H9 (cell line): ENCODE data around the gene LRP8. TPM values are rescaled to one million over a fixed set of nuclear protein-coding genes. Genes with fewer than 3 reads are reported as not detected.
A peak's percentile ranks its signal among the peaks of the same experiment; 100 is the strongest.

Experiments used
- DNase-seq: peaks from one replicate; pipeline ENCODE4 v3.0.0-alpha.2; 2017
- H2AFZ ChIP-seq: one replicate; pipeline ENCODE4 v1.6.1; 2013; ENCODE audit warnings: mild to moderate bottlenecking, low read length, control low read depth, moderate library complexity
- H2AK5ac ChIP-seq: 2 replicates; pipeline ENCODE4 v1.6.1; 2013; ENCODE audit warnings: low read length, control low read depth, mixed read lengths; ENCODE audit not compliant: insufficient read length
- H2BK120ac ChIP-seq: one replicate; pipeline ENCODE4 v1.6.1; 2013; ENCODE audit warnings: low read depth, mild to moderate bottlenecking, low read length, control low read depth, inconsistent platforms; ENCODE audit not compliant: poor library complexity, severe bottlenecking
- H2BK12ac ChIP-seq: 2 replicates; pipeline ENCODE4 v1.6.1; 2013; ENCODE audit warnings: low read length, control low read depth, mixed read lengths, low read depth; ENCODE audit not compliant: insufficient read length
- H2BK15ac ChIP-seq: 2 replicates; pipeline ENCODE4 v1.6.1; 2013; ENCODE audit warnings: low read depth, low read length, control low read depth
- H2BK20ac ChIP-seq: one replicate; pipeline ENCODE4 v1.6.1; 2013; ENCODE audit warnings: low read depth, mild to moderate bottlenecking, low read length, control low read depth, inconsistent platforms; ENCODE audit not compliant: poor library complexity, severe bottlenecking
- H2BK5ac ChIP-seq: 2 replicates; pipeline ENCODE4 v1.6.1; 2013; ENCODE audit warnings: low read length, control low read depth, mixed read lengths; ENCODE audit not compliant: insufficient read length
- H3K14ac ChIP-seq: 2 replicates; pipeline ENCODE4 v1.6.1; 2013; ENCODE audit warnings: low read length, control low read depth; ENCODE audit not compliant: insufficient read depth
- H3K18ac ChIP-seq: 2 replicates; pipeline ENCODE4 v1.6.1; 2013; ENCODE audit warnings: low read depth, mild to moderate bottlenecking, mixed read lengths, low read length, control low read depth; ENCODE audit not compliant: insufficient read length
- H3K23ac ChIP-seq: 2 replicates; pipeline ENCODE4 v1.6.1; 2013; ENCODE audit warnings: low read length, control low read depth, mixed read lengths, low read depth; ENCODE audit not compliant: insufficient read length
- H3K23me2 ChIP-seq: 2 replicates; pipeline ENCODE4 v1.6.1; 2013; ENCODE audit warnings: low read depth, mild to moderate bottlenecking, mixed read lengths, low read length, control low read depth; ENCODE audit not compliant: insufficient read length, poor library complexity, severe bottlenecking
- H3K27ac ChIP-seq: 2 replicates; pipeline ENCODE4 v1.5.1; 2013; ENCODE audit warnings: low read length, control low read depth, mixed read lengths, low read depth; ENCODE audit not compliant: insufficient read length
- H3K27me3 ChIP-seq: 2 replicates; pipeline ENCODE4 v1.6.1; 2013; ENCODE audit warnings: low read length, control low read depth, inconsistent platforms; ENCODE audit not compliant: insufficient read depth
- H3K4ac ChIP-seq: 2 replicates; pipeline ENCODE4 v1.6.1; 2013; ENCODE audit warnings: low read depth, mild to moderate bottlenecking, control low read depth, inconsistent platforms, low read length, moderate library complexity
- H3K4me1 ChIP-seq: 2 replicates; pipeline ENCODE4 v1.6.1; 2013; ENCODE audit warnings: low read length, control low read depth, inconsistent platforms; ENCODE audit not compliant: insufficient read depth
- H3K4me2 ChIP-seq: 2 replicates; pipeline ENCODE4 v1.6.1; 2013; ENCODE audit warnings: low read length, control low read depth, mixed read lengths; ENCODE audit not compliant: insufficient read length, insufficient read depth
- H3K56ac ChIP-seq: 2 replicates; pipeline ENCODE4 v1.6.1; 2013; ENCODE audit warnings: low read depth, mild to moderate bottlenecking, mixed read lengths, low read length, control low read depth; ENCODE audit not compliant: insufficient read length
- H3K79me1 ChIP-seq: 2 replicates; pipeline ENCODE4 v1.6.1; 2013; ENCODE audit warnings: low read depth, mild to moderate bottlenecking, moderate library complexity, low read length, control low read depth, inconsistent platforms; ENCODE audit not compliant: insufficient read depth, poor library complexity, severe bottlenecking
- H3K79me2 ChIP-seq: 2 replicates; pipeline ENCODE4 v1.6.1; 2013; ENCODE audit warnings: low read length, control low read depth, inconsistent platforms; ENCODE audit not compliant: insufficient read depth
- H3K9ac ChIP-seq: 2 replicates; pipeline ENCODE4 v1.6.1; 2013; ENCODE audit warnings: low read length, control low read depth, mixed read lengths; ENCODE audit not compliant: insufficient read length; ENCODE audit errors: extremely low read depth
- H3K9me3 ChIP-seq: one replicate; pipeline ENCODE4 v1.6.1; 2013; ENCODE audit warnings: low read depth, low read length, inconsistent platforms; ENCODE audit not compliant: control insufficient read depth
- H3T11ph ChIP-seq: one replicate; pipeline ENCODE4 v1.6.1; 2013; ENCODE audit warnings: mild to moderate bottlenecking, low read length, control low read depth, inconsistent platforms
- H4K20me1 ChIP-seq: one replicate; pipeline ENCODE4 v1.6.1; 2013; ENCODE audit not compliant: control insufficient read depth, insufficient read length, insufficient read depth
- H4K5ac ChIP-seq: 2 replicates; pipeline ENCODE4 v1.6.1; 2013; ENCODE audit warnings: low read depth, mild to moderate bottlenecking, mixed read lengths, low read length, control low read depth; ENCODE audit not compliant: insufficient read length
- H4K8ac ChIP-seq: replicated peaks from 2 replicates; pipeline ENCODE4 v1.6.1; 2013; ENCODE audit warnings: low read length, control low read depth, mixed read lengths, low read depth; ENCODE audit not compliant: insufficient read length
- H4K91ac ChIP-seq: 2 replicates; pipeline ENCODE4 v1.6.1; 2013; ENCODE audit warnings: low read depth, mild to moderate bottlenecking, moderate library complexity, mixed read lengths, low read length, control low read depth; ENCODE audit not compliant: insufficient read length
- H3K27ac Mint-ChIP-seq, 3 experiments: 2 replicates in 2 of 3; 3 replicates in 1 of 3; pipeline ENCODE4 v1.8.0; 2020 to 2021; ENCODE audit warnings: mixed read lengths in 3 of 3, mild to moderate bottlenecking in 1 of 3, moderate library complexity in 1 of 3
- H3K27me3 Mint-ChIP-seq: 2 replicates; pipeline ENCODE4 v1.8.0; 2021; ENCODE audit warnings: low read depth, mild to moderate bottlenecking, moderate library complexity, mixed read lengths
- H3K36me3 Mint-ChIP-seq, 3 experiments: 2 replicates in 2 of 3; 3 replicates in 1 of 3; pipeline ENCODE4 v1.8.0; 2020 to 2021; ENCODE audit warnings: low read depth in 3 of 3, mixed read lengths in 3 of 3; ENCODE audit not compliant: insufficient read depth in 1 of 3
- H3K4me1 Mint-ChIP-seq, 2 experiments: 2 replicates each; pipeline ENCODE4 v1.8.0; 2020; ENCODE audit warnings: mixed read lengths in 2 of 2
- H3K4me3 Mint-ChIP-seq, 2 experiments: 2 replicates in 1 of 2; 3 replicates in 1 of 2; pipeline ENCODE4 v1.8.0; 2020 to 2021; ENCODE audit warnings: mild to moderate bottlenecking in 2 of 2, mixed read lengths in 2 of 2, moderate library complexity in 1 of 2
- H3K9me3 Mint-ChIP-seq, 2 experiments: 2 replicates in 1 of 2; 3 replicates in 1 of 2; pipeline ENCODE4 v1.8.0; 2020; ENCODE audit warnings: mild to moderate bottlenecking in 2 of 2, mixed read lengths in 2 of 2, moderate library complexity in 1 of 2
- WGBS: extraction: QIAGEN DNeasy Blood & Tissue Kit; methylation state at CpG from one replicate; pipeline ENCODE4 v1.1.7; 2013; ENCODE audit warnings: missing lambda C conversion rate, low lambda C conversion rate, mixed read lengths; ENCODE audit not compliant: insufficient read length; ENCODE audit errors: extremely low coverage; 5-methylcytosine and 5-hydroxymethylcytosine counted together
- total RNA-seq: library from RNA; stranded (reverse); gene quantifications from 2 replicates; pipeline ENCODE4 v1.2.1, GENCODE V29; 2021
- TF ChIP-seq, protein P1 (sequence below): fragments of 200-600 bp; sonication (generic); conservative IDR thresholded peaks from 3 replicates; pipeline ENCODE4 v1.8.0; 2021; ENCODE audit warnings: antibody characterized with exemption, mild to moderate bottlenecking

LRP8 gene
- total RNA-seq, 1 experiment from 2014 or later = 78.6 TPM

DNA sequence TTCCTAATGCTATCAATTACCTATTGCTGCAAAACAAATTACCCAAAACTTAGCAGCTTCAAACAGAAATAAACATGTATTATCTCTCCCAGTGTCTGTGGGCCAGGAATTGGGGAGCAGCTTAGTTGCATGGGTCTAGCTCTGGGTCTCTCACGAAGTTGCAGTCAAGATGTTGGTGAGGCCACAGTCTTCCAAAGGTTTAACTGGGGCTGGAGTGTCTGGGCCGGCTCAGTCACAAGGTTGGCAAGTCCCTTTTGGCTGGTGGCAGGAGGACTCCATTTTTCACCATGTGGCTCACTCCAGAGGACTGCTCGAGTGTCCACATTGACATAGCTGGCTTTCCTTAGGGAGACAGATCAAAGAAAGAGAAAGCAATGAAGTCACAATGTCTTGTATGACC lies 5.0 kb upstream of the LRP8 start:
- no peak overlapping the region for H4K5ac ChIP-seq
- H3K27ac Mint-ChIP-seq = no peak overlapping the region

More for the DNA sequence above, 5.0 kb upstream of the LRP8 start:
- Histone ChIP-seq H3K4ac (no peak overlapping the region), H2AK5ac (no peak overlapping the region), H3K9ac (no peak overlapping the region), H3K4me2 (no peak overlapping the region), H3K27ac (no peak overlapping the region), H3K4me1 (no peaks in the 10 kb centered on the region), H3K79me2 (no peaks in the 10 kb centered on the region), H2BK5ac (no peak overlapping the region), H3K14ac (no peak overlapping the region), H2AFZ (no peak overlapping the region), H4K20me1 (no peaks in the 10 kb centered on the region), H2BK20ac (no peak overlapping the region), H3K18ac (no peak overlapping the region), H4K8ac (no peak overlapping the region), H4K91ac (no peak overlapping the region), H3K23me2 (peaks cover 6% of the 10 kb centered on the region), H3K79me1 (no peaks in the 10 kb centered on the region), H3K9me3 (no peaks in the 10 kb centered on the region), H2BK120ac (no peak overlapping the region), H3K23ac (no peak overlapping the region), H2BK12ac (no peak overlapping the region), H2BK15ac (no peak overlapping the region), H3K56ac (no peak overlapping the region), H3K27me3 (no peaks in the 10 kb centered on the region), H3T11ph (no peak overlapping the region)
- H3K36me3 Mint-ChIP-seq = peaks cover 0 to 2% (median 0%) of the 10 kb centered on the region in 3 experiments; a peak in 2 of 7 replicates
- TF ChIP-seq, protein P1, sequence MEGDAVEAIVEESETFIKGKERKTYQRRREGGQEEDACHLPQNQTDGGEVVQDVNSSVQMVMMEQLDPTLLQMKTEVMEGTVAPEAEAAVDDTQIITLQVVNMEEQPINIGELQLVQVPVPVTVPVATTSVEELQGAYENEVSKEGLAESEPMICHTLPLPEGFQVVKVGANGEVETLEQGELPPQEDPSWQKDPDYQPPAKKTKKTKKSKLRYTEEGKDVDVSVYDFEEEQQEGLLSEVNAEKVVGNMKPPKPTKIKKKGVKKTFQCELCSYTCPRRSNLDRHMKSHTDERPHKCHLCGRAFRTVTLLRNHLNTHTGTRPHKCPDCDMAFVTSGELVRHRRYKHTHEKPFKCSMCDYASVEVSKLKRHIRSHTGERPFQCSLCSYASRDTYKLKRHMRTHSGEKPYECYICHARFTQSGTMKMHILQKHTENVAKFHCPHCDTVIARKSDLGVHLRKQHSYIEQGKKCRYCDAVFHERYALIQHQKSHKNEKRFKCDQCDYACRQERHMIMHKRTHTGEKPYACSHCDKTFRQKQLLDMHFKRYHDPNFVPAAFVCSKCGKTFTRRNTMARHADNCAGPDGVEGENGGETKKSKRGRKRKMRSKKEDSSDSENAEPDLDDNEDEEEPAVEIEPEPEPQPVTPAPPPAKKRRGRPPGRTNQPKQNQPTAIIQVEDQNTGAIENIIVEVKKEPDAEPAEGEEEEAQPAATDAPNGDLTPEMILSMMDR = no peak
- no CpG with 5 or more reads among the region's 3 CpGs for WGBS
- peaks cover 8% of the 10 kb centered on the region for H3K27me3 Mint-ChIP-seq
- DNase-seq = peak; percentile 12
- H3K4me1 Mint-ChIP-seq = peaks cover 5 to 6% of the 10 kb centered on the region in 2 experiments; a peak in 3 of 4 replicates
- no peak overlapping the region for H3K4me3 Mint-ChIP-seq
- H3K9me3 Mint-ChIP-seq = no peaks in the 10 kb centered on the region
